ENCODE results near the gene PAQR9. TPM values are rescaled to one million over a fixed set of nuclear protein-coding genes. Genes with fewer than 3 reads are reported as not detected.

Gene PAQR9
- total RNA-seq, 1 donor from 2014 or later, result 2.4 TPM

DNA sequence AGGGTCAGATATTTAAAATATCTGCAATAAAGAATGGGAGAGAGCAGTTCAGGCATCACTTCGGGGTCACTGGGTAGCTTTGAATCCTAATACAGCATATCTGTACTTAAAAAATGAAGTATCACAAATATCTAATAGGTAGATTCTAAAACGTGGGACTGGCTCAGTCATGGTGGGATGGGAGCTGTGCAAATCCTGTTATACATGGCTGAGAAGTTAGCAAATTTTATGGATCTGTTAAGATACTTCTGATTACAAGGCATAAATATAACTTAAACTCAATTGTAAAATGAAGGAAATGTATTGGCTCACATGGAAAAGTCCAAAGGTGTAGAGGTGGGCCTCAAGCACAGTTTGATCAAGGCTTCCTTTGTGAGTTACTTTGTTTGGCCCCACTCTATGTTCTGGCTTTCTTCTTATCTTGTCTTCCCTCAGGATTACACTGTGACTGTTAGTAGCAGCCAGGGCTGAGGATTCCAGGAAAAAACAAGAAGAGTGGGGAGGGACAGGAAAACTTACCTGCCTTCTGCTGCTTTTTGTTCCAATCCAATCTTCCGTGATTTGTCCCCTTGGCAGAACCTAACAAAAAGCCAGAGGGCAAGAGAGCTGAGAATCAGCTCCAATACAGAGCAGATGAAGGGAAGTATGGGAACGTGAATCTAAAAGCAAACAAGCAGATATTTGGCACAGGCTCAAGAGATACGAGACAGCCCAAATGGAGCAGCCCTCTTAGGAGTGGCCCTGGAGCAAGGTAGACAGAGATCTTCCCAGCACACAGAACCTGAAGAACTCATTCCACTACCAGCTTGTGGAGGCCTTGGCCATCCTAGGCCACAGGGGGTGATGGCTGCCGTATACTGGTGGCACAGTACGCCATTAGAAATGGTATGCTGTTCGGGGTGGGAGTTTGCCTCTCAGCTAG is 10.9 kb downstream of the PAQR9 start:
- no peak for FAIRE-seq
- DNase-seq (ENCODE audit: low spot score in 2 of 2), result no peak

DNA sequence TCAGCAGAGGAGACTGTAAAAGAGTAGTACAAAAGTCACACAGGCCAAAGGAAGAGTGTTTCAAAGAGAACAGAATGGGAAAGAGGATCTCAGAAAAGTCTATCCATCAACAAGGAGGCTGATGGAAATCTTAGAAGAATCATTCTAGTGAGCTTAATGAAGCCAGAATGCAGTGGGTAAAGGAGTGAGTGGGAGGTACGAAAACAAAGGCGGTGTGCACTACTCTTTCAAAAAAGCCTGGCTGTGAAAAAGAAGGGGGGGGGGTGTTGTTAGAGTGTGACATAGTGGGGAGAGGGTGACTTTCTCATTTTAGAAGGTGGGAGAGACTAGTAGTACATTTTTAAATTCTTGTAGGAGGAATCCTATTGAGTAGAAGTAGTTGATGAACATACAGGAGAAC is 11.7 kb downstream of the PAQR9 start:
- no peak for FAIRE-seq
- peak in 1 of 2 donors; percentile 11 for DNase-seq (ENCODE audit: low spot score in 2 of 2)

DNA sequence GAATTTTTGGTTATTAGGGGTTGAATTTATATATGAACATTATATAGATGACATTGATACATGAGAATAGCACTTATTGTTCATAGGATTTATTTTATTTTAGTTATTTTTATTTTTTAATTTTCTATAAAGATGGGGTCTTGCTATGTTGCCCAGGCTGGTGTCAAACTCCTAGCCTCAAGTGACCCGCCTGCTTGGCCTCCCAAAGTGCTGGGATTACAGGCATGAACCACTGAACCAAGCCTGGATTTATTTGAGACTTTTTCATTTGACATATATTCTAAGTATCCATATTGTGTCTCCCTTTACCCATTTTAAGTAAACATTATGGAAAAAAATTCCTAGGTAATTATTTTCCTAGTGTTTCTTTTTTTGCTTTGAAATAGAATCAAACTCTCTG is 12.5 kb downstream of the PAQR9 start:
- DNase-seq (ENCODE audit: low spot score in 2 of 2) (no peak), FAIRE-seq (no peak)

DNA sequence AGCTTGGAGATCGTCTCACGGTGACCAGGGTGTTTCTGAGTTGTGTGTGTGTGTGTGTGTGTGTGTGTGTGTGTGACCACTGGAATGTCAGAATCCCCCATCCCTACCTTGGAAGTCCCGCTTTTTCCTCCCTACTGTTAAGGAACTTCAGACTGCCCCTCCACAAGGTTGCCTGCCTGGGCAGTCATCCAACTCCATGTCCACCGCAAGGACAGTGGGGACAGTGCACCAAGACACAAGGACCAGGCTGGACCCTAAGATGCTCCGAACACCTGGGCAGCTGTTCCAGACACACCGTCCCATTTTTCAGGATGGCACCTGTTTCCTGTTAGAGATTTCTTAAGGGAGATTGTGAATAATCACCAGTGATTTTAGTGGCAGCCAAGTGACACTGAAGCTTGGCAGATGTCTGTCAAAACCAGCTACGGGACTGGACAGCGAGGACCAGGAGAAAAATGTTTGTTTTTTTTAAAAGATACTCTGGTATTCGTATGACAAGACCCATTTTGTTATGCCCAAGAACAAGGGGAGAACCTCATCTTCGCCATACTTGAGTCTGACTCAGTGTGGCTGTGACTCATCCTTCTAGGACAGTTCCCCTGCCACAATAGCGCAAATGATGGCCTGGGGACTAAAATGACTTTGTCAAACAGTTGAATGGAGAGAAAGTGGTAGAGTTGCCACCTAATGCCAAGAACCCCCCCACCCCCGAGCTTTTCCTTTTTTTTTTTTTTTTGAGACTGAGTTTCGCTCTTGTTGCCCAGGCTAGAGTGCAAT is 15.5 kb downstream of the PAQR9 start:
- no peak for FAIRE-seq
- DNase-seq (ENCODE audit: low spot score in 2 of 2), result no peak

DNA sequence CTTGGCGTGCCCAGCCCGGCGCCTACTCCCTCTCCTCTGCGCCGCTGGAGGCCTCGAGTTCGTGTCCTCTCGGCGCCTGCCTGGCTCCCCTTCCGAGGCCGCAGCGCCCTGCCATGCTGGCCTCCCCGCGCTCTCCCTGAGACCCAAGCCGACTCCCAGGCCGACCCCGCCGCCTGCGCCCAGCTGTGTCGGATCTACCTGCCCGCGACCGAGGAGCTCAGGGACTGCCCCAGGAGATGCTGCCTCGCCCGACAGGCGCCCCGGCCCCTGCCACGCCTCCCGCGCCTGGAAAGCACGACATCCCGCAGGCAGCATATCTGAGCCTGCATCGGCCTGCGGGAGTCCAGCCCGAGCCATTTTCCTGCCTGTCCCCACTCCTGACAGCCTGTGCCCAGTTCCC is 16.1 kb downstream of the PAQR9 start:
- DNase-seq (ENCODE audit: low spot score in 2 of 2), result no peak
- FAIRE-seq, result no peak

DNA sequence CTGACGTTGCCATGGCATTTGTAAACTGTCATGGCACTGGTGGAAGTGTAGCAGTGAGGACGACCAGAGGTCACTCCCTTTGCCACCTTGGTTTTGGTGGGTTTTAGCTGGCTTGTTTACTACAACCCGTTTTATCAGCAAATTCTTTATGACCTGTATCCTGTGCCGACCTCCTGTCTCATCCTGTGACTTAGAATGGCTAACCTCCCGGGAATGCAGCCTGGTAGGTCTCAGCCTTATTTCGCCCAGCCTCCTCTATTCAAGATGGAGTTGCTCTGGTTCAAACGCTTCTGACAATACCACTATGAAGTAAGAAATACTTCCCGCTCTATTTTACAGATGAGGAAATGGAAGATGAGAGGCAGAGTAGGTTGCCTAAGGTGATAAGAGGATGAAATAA is 16.6 kb downstream of the PAQR9 start:
- no peak for DNase-seq (ENCODE audit: low spot score in 2 of 2)

DNA sequence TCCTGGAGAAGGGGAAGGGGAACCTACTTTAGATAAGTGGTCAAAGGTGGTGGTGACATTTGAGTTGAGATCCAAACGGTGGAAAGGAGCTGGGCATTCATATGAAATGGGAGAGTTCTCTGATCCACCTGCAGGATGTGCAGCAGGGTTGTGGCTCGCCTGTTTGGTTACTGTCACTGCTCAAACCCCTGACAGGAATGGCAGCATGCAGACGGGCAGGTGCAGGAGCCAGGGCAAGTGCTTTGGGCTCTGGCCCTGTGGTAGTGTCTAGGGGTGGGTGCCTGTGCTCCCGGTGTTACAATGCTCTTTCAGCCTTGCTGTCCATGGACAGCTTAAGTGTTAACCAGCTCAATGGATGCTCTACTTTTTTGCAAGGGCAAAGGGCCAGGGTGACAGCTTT is 18.5 kb downstream of the PAQR9 start:
- DNase-seq (ENCODE audit: low spot score in 2 of 2) (no peak), FAIRE-seq (no peak)

More for the DNA sequence above, 16.6 kb downstream of the PAQR9 start:
- FAIRE-seq, result no peak

DNA sequence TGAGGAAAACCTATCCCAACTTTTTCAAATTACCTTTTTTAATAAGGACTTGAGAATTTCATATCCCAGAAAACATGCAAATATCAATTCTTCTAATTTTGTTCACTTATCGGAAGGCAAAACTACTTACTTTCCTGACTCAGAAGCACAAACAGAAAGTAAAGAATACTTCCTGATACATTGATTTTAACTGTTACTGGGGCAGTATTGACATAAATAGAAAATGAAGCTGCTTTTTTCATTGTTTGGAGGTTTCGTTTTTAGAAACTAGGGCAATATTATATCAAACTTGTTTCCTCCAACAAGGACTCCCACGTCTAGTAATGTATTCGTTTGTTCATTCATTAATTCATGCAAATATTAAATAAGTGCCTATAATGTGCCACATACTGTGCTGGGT is 19.1 kb downstream of the PAQR9 start:
- FAIRE-seq, result no peak
- no peak for DNase-seq (ENCODE audit: low spot score in 2 of 2)

DNA sequence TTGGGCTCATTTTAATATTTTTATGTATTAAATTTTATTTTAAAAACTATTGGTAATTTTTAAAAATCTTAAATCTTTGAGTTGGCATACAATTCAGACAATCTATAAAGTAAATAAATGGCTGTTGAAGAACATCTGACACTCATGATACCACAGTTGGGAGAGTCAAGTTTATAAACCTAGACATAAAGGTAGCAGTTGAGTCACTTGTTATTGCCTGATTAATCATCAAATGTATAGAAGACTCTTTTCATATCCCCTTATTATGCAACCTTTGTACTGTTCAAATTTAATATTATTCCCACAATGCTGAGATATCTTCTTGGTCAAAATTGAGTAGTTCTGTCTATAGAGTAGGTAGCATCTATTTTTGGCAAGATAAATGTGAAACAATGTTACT is 19.6 kb downstream of the PAQR9 start:
- no peak for FAIRE-seq

DNA sequence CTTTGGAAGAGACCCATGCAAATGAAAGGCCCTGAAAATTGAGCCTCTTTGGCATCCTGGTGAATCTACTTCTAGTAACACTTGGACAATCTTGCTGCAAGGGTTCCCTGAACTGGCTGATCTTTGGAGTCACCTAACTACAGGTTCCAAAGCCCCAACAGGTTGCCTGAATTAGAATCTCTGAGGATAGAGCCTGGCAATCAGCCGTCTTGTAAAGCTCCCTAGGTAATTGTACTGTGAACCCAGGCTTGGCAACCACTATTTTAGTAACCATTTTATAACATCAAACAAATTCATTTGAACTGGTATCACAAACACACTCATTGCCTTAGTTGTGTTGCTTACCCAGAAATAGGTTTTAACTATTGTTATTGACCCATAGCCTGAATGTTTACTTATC is 20.1 kb downstream of the PAQR9 start:
- DNase-seq (ENCODE audit: low spot score in 2 of 2), result no peak
- FAIRE-seq, result no peak

More for the DNA sequence above, 19.6 kb downstream of the PAQR9 start:
- DNase-seq (ENCODE audit: low spot score in 2 of 2), result no peak

DNA sequence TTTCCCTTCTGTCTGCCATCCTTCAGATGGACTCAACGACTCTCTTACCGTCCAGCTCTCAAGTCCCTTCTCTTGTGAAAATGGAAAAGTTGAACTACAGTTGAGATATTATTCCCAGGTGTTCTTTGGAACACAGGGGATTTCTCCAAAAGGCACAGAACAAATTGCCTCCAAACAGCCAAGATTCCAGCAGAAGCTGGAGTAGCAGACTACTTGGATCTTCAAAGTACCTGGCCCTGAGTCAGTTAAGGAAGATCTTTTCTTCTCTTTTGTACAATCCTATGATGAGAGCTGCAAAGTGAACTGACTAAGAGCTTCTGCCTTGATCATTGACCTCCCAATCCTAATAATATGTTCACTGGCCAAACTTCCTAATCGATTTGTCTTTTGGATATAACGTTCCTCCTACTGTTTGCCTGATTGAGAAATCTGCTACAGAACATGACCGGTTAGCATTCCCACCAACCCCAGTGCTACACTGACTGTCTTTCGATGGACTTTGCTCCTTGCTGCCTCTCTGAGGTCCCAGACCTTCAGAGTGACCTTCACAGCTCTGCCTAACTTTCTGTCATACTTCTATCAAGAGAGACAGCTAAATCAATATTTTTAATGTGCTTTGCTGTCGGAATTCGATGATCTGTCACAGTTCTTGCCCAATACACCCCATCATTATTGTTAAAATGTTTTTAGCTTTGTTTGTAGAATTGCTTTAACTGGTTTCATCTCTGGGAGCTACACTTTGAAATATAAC is 21.9 kb downstream of the PAQR9 start:
- DNase-seq (ENCODE audit: low spot score in 2 of 2), result no peak
- FAIRE-seq, result no peak

DNA sequence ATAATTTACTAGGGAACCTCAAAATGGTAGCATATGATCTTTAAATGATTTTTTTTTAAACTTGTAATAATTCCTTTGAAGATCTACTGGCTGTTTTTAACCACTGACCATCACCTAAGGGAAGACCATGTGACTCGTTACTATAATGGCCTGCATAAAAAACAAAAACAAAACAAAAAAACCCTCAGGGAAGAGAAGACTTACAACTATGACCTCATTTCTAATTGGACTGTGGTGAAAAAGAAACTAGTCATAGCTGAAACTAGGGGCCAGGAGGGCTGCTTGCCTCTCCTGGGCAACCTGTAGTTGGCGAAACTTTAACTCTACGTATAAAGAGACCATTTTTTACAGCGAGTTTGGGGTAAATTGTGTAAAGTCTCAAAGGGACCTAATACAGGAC is 23.0 kb downstream of the PAQR9 start:
- no peak for FAIRE-seq

DNA sequence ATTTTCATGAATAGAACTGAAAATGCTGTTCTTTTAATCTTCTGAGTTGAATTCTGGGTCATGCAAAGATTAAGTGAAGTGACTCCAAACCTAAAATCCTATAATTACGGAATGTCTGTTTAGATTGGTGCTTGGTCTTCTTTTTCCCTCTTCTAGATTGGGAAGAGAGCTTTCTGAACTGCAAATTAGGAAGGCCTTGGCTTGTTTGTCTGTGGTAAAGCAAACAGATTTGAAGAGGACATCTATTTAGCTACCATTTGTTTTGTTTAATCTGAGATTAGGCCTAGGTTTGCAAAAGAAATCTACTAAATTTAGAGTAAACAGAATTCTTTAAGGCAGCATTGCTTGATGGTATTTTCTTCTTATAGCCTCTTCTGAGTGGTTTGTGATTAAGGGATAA is 23.5 kb downstream of the PAQR9 start:
- FAIRE-seq, result no peak
- DNase-seq (ENCODE audit: low spot score in 2 of 2), result no peak

More for the DNA sequence above, 23.0 kb downstream of the PAQR9 start:
- no peak for DNase-seq (ENCODE audit: low spot score in 2 of 2)

DNA sequence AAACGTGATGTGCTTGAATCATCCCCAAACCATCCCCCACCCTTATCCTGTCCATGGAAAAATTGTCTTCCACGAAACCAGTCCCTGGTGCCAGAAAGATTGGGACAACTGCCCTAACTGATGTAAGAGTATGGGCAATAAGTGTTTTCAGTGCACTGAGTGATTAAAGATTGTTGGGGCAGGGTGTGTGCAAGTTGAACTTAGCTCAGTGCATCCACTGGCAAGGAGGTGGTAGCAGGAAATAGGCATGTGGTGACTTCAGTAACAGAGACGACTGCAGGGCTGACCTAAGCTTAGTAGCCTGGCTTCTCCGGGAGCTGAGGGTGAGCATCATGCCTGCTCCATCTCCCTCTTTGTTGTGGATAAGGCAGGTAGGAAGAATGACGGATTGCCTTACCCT is 27.5 kb downstream of the PAQR9 start:
- FAIRE-seq (no peak), DNase-seq (ENCODE audit: low spot score in 2 of 2) (no peak)

DNA sequence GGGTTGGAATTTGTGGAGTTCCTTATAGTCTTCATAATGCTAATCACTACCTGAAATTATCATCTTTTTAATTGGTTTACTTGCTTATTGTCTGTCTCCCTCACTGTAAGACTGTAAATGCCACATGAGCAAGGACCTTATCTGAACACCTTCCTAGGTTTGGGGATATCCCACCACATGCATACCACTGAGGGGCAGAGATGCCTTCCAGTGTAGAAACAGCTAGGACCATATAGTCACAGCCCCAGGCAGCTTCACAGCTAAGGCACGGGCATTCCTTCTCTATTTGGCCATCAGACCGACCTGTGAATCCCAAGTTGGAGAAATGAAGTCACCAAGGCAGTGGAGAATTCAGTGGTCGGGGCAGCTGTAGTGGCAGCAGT is 28.6 kb downstream of the PAQR9 start:
- DNase-seq (ENCODE audit: low spot score in 2 of 2) (no peak), FAIRE-seq (no peak)

DNA sequence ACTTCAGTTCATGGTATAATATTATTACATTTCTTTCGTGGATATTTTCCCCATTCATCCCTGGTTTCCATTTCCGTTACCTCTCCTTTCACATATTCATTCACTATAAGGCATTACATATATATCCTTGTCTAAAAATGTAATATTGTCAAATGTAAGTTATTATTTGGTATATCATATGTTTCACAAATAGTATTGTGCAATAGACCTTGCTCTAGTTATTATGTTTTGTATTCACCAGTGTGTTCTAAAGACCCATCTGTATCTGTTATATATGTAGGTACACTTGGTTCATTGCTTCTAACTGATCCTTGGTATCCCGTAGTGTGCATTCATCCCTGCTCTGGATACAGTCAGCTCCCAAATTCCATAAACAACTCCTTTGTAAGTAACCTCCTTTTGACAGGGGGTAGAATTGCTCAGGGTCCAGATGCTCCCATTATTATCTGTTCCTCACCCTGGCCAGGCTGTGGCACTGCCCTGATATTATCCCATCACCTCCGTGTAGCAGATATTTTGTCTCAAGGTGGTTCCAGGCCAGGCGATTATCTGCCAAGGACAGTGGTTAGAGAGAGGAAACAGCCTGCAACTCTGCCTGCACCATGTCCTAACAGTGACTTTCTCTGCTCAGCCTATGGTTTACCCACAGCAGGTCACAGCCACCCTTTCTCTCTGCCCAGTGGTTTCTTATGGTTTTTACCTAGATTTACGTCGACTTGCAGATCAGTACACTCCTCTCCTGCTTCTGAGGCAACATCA is 29.2 kb downstream of the PAQR9 start:
- no peak for FAIRE-seq

DNA sequence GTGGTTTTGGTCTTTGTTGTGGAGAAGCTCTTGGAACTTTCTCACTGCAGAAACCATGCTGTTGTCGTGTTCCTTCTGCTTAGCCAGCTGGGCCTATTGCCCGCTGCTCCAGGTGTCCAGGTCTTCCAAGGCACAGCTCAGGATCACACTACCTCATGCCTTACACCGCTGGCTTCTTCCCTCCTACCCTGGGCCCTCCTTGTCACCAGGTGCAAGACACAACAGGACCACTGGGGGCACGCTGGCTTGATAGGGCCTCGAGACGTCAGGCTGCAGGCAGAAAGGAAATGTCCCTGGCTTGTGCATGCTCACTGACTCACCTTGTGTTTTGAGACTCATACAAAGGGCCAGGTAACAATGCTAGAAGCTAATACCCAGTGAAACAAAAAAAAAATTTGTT is 32.3 kb downstream of the PAQR9 start:
- DNase-seq (ENCODE audit: low spot score in 2 of 2) (no peak), FAIRE-seq (no peak)

More for the DNA sequence above, 29.2 kb downstream of the PAQR9 start:
- no peak for DNase-seq (ENCODE audit: low spot score in 2 of 2)

DNA sequence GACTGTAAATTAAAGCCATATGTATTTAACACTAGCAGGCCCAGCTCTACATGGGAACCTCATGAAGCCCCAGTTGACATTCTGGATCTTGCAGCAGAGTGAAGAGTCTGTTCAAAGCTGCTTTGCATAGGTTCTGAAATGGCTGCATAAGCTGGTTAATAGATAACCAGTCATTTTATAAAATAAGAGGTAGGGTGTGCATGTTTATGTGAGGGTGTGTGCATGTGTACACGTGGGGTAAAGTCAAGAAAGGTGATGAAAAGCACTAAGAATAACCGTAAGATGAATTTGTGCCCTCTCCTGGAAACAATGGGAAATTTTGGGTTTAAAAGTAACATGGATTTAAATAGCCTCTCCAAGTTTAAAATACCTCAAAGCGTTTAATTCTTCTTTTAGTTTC is 33.0 kb downstream of the PAQR9 start:
- DNase-seq (ENCODE audit: low spot score in 2 of 2), result no peak
- no peak for FAIRE-seq

DNA sequence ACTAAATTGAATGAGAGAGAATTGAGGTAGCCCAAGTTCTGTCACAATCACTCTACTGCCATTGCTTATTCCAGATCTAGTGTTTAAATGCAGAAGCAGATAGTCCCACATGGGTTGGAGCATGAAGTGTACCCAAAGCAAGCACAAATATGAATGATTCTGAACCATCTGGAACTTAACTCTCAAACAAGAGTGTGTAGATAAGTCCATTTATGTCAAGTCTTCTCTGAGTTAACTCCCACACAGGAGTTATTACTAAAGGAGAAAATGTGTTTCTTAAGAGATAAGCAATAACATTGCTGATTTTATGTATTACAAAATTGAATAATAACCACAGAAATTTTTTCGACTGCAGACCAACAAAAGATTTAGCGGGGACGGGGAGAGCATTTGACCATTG is 33.6 kb downstream of the PAQR9 start:
- DNase-seq (ENCODE audit: low spot score in 2 of 2), result no peak

DNA sequence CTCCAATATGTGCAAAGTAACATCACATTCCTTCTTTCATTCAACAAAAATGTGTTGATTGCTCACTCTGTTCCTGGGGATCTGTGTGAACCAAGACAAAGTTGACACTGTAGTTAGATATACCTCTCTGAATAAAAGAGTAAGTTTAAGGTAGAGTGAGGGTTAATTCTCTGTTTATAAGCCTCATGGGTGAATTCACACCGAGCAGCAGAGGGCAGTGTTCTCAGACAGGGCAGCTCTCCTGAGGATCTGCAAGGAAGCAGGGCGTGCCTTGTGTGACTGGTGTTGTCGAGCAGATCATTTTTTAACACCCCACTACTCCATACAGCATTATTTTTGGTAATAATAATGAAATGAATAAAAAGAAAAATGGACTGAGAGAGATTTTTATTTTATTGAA is 34.4 kb downstream of the PAQR9 start:
- DNase-seq (ENCODE audit: low spot score in 2 of 2) (no peak), FAIRE-seq (no peak)

More for the DNA sequence above, 33.6 kb downstream of the PAQR9 start:
- no peak for FAIRE-seq
